OCI-LY7 (cell line): Measurements from ENCODE around the gene MAB21L3.

ENCODE experiments used
- CTCF ChIP-seq: fragments of 200-600 bp; sonication (generic); conservative IDR thresholded peaks from 2 replicates; pipeline ENCODE4 v1.5.1; 2014; ENCODE audit warnings: mild to moderate bottlenecking, antibody characterized with exemption, low read length, moderate library complexity, mixed read lengths
- EZH2phosphoT487 ChIP-seq: fragments of 200-600 bp; sonication (generic); IDR thresholded peaks from 2 replicates; pipeline ENCODE4 v1.6.1; 2018; ENCODE audit warnings: low read depth, borderline replicate concordance, mild to moderate bottlenecking, mixed run types, antibody characterized with exemption, low read length, moderate library complexity, mixed read lengths

- TF ChIP-seq CTCF, result no peak
- TF ChIP-seq EZH2phosphoT487, result no peak
Observed at GRCh38 chr1:116064616-116065015, 46.6 kb upstream of the MAB21L3 start.
